Measurements from ENCODE around the gene BTNL3.

GRCh38 chr5:180982008-180982741, 6.5 kb upstream of the BTNL3 start:
- TF ChIP-seq MAX (IDR thresholded peaks at IDR 0.05) (no peak), CTCF (IDR thresholded peaks at IDR 0.05) (no peak), ESRRA (IDR thresholded peaks at IDR 0.05; ENCODE audit: borderline replicate concordance, low read length) (no peak), POLR2A (IDR thresholded peaks at IDR 0.05; ENCODE audit: low read length) (no peak), CEBPB (IDR thresholded peaks at IDR 0.05) (no peak)

All from A549 (cell line).